Nephron progenitor cell (in vitro differentiated cells): ENCODE measurements around the gene DAG1.

Source experiments
- DNase-seq: peaks from one replicate; pipeline ENCODE4 v3.0.0; 2021
- H3K27ac Mint-ChIP-seq: 2 replicates; pipeline ENCODE4 v1.8.0; 2021; ENCODE audit warnings: mild to moderate bottlenecking, moderate library complexity, mixed read lengths
- H3K27me3 Mint-ChIP-seq: 2 replicates; pipeline ENCODE4 v1.8.0; 2021; ENCODE audit warnings: mild to moderate bottlenecking, low read depth, mixed read lengths; ENCODE audit not compliant: poor library complexity
- H3K36me3 Mint-ChIP-seq: 2 replicates; pipeline ENCODE4 v1.8.0; 2021; ENCODE audit warnings: low read depth, mixed read lengths
- H3K4me1 Mint-ChIP-seq: 2 replicates; pipeline ENCODE4 v1.8.0; 2021; ENCODE audit warnings: mixed read lengths
- H3K4me3 Mint-ChIP-seq: 2 replicates; pipeline ENCODE4 v1.8.0; 2021; ENCODE audit warnings: mild to moderate bottlenecking, moderate library complexity, mixed read lengths
- H3K9me3 Mint-ChIP-seq: 2 replicates; pipeline ENCODE4 v1.8.0; 2021; ENCODE audit warnings: mild to moderate bottlenecking, moderate library complexity, mixed read lengths
- TF ChIP-seq, protein P1 (sequence below): fragments of 200-600 bp; sonication (generic); IDR thresholded peaks from 2 replicates; pipeline ENCODE4 v1.5.0; 2021; ENCODE audit warnings: antibody characterized with exemption

DAG1 gene

DNA sequence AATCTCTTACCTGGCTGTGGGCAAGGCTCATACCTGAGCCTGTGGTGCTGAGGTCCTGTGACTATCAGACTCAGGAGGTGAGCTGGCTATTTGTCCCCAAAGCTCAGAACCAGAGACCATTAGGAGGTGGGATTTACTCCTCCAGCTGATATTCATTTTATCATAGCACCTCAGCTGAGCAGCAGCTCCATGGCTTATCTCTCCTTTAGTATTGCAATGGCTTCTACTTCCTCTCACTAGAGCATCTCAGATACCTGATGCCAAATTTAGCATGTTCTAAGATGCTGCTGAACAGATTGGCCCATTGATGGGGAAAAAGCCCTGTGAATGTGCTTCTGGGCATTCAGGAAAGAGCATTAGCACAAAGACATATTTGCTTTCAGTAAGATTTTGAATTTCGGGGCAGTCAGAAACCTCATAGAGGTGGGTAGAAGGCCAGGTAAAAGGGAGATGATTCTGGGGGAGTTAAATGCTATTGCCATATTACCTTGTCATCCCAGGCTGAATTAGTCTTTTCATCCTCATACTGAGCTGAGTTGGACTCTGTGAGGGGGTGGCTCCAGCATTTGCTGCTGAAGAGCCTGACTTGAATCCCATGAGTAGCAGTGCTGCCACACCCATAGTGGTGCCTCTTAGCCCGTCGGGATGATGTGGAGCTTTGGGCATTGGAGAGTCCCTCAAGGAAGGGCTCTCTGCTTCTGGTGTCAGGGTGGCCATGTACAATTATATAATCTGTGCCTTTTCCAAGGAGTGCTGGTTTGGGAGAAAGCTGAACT is 86.6 kb downstream of the DAG1 start:
- H3K36me3 Mint-ChIP-seq, result no peaks in the 10 kb centered on the region
- H3K9me3 Mint-ChIP-seq, result peaks cover 4% of the 10 kb centered on the region
- TF ChIP-seq, protein P1, sequence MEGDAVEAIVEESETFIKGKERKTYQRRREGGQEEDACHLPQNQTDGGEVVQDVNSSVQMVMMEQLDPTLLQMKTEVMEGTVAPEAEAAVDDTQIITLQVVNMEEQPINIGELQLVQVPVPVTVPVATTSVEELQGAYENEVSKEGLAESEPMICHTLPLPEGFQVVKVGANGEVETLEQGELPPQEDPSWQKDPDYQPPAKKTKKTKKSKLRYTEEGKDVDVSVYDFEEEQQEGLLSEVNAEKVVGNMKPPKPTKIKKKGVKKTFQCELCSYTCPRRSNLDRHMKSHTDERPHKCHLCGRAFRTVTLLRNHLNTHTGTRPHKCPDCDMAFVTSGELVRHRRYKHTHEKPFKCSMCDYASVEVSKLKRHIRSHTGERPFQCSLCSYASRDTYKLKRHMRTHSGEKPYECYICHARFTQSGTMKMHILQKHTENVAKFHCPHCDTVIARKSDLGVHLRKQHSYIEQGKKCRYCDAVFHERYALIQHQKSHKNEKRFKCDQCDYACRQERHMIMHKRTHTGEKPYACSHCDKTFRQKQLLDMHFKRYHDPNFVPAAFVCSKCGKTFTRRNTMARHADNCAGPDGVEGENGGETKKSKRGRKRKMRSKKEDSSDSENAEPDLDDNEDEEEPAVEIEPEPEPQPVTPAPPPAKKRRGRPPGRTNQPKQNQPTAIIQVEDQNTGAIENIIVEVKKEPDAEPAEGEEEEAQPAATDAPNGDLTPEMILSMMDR, result no peak
- no peak overlapping the region for H3K27ac Mint-ChIP-seq
- DNase-seq, result no peak
- peaks cover 65% of the 10 kb centered on the region for H3K27me3 Mint-ChIP-seq
- H3K4me3 Mint-ChIP-seq, result no peak overlapping the region
- peaks cover 28% of the 10 kb centered on the region for H3K4me1 Mint-ChIP-seq

DNA sequence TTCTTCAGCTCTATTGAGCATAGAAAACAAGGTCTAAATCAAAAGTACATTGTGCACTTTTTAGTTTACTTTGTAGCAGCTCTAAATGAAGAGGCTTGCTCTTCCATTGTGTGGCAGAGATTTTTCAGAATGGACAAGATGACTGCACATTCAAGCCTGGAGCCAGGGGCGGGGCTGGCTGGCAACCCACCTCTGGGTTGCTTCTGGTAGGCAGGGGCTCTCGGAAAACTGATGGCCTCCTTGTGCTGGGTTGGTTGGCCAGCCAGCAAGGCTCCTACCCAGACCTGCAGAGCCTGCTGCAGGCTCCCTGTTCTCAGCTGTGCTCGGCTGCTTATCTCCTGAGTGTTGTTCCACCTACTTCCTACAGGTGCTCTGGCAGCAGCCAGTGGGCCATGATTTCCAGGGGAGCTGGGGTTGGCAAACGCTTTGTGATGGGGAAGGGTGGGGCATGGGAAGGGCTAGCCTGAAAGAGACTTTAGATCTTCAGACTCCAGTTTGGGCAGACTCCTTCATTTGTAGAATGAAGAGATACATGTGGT is 93.0 kb downstream of the DAG1 start:
- Mint-ChIP-seq H3K27me3 (peaks cover 36% of the 10 kb centered on the region), H3K9me3 (peaks cover 4% of the 10 kb centered on the region), H3K4me1 (no peaks in the 10 kb centered on the region), H3K4me3 (no peak overlapping the region), H3K27ac (no peak overlapping the region), H3K36me3 (no peaks in the 10 kb centered on the region)
- TF ChIP-seq, protein P1, result no peak
- no peak for DNase-seq

DNA sequence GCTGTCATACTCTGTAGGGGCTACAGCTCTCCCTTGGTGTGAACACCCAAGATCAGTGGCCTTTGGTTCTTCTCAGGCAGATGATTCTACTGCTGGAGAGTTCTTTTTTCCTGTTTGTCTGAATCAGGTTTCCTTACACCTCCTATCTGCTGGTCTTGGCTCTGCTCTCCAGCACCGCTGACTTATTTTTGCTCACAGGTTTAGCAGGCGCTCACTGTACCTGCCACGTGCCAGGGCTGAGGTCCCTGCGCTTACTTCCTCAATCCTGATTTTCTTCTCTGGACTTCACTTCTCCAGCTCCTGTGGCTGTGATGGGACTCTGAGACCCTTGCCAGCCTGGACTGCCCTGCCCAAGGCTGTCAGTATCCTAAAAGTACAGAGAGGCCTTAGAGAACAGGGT is 93.7 kb downstream of the DAG1 start:
- Mint-ChIP-seq H3K4me1 (no peaks in the 10 kb centered on the region), H3K36me3 (no peaks in the 10 kb centered on the region), H3K27ac (no peak overlapping the region), H3K4me3 (no peak overlapping the region), H3K9me3 (peaks cover 4% of the 10 kb centered on the region), H3K27me3 (peaks cover 31% of the 10 kb centered on the region)
- TF ChIP-seq, protein P1, result no peak
- DNase-seq, result no peak

DNA sequence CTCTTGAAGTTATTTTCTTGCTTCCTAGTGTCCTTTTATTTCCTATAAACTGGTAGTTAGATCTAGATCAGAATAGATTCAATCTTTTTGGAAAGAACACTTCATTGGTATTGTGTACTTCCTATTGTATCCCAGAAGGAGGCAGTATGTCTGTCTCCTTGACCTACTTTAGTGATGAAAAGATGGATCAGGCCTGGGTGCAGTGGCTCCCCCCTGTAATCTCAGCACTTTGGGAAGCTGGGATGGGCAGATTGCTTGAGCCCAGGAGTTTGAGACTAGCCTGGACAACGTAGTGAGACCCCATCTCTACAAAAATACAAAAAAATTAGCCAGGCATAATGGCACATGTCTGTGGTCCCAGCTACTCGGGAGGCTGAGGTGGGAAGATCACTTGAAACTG is 96.2 kb downstream of the DAG1 start:
- Mint-ChIP-seq H3K27ac (no peak overlapping the region), H3K27me3 (peaks cover 19% of the 10 kb centered on the region), H3K4me3 (no peak overlapping the region), H3K9me3 (no peaks in the 10 kb centered on the region), H3K4me1 (no peaks in the 10 kb centered on the region), H3K36me3 (no peaks in the 10 kb centered on the region)
- no peak for DNase-seq
- TF ChIP-seq, protein P1, result peak; percentile 21

DNA sequence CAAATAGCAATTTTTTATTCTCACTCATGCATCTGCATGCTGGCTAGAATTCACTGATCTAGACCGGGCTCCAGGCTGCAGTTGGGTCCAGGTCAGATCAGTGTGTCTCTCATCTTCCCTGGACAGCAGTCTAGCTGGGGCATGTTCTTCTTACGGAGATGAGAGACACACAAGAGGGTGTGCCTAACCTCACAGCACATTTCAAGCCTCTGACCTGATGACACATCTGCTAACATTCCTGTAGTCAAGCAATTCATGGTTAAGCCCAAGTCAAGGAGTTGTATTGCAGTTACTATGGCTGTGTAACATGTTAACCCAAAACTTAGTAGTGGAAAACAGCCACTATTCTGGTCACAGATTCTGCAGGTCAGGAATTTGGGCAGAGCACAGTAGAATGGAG is 97.3 kb downstream of the DAG1 start:
- H3K9me3 Mint-ChIP-seq, result no peaks in the 10 kb centered on the region
- H3K27ac Mint-ChIP-seq, result no peak overlapping the region
- no peak overlapping the region for H3K4me3 Mint-ChIP-seq
- no peaks in the 10 kb centered on the region for H3K36me3 Mint-ChIP-seq
- H3K27me3 Mint-ChIP-seq, result peaks cover 22% of the 10 kb centered on the region
- no peaks in the 10 kb centered on the region for H3K4me1 Mint-ChIP-seq
- DNase-seq, result no peak
- TF ChIP-seq, protein P1, result no peak

DNA sequence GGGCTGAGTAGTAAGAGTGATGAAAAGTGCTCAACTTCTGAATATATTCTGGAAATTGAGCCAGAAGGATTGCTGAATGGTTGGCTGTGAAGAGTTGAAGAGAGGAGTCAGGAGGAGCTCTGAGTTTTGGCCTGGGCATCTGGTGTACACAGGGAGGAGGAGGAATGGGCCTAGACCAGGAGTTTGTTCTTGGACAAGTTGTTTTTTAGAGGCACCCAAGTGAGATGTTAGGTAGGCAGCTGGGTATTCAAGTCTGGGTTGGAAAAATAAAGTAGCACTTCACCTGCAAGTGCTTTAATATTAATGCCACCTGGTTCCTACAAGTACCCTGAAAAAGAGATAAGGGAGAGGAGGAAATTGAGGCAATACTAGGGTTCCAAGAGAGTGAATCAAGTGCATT is 98.9 kb downstream of the DAG1 start:
- H3K36me3 Mint-ChIP-seq, result no peaks in the 10 kb centered on the region
- no peak overlapping the region for H3K27ac Mint-ChIP-seq
- H3K4me3 Mint-ChIP-seq, result no peak overlapping the region
- no peaks in the 10 kb centered on the region for H3K4me1 Mint-ChIP-seq
- no peak for DNase-seq
- H3K27me3 Mint-ChIP-seq, result peaks cover 16% of the 10 kb centered on the region
- no peaks in the 10 kb centered on the region for H3K9me3 Mint-ChIP-seq
- TF ChIP-seq, protein P1, result no peak
